ENCODE results near the gene HMGB2.

Gene HMGB2

DNA sequence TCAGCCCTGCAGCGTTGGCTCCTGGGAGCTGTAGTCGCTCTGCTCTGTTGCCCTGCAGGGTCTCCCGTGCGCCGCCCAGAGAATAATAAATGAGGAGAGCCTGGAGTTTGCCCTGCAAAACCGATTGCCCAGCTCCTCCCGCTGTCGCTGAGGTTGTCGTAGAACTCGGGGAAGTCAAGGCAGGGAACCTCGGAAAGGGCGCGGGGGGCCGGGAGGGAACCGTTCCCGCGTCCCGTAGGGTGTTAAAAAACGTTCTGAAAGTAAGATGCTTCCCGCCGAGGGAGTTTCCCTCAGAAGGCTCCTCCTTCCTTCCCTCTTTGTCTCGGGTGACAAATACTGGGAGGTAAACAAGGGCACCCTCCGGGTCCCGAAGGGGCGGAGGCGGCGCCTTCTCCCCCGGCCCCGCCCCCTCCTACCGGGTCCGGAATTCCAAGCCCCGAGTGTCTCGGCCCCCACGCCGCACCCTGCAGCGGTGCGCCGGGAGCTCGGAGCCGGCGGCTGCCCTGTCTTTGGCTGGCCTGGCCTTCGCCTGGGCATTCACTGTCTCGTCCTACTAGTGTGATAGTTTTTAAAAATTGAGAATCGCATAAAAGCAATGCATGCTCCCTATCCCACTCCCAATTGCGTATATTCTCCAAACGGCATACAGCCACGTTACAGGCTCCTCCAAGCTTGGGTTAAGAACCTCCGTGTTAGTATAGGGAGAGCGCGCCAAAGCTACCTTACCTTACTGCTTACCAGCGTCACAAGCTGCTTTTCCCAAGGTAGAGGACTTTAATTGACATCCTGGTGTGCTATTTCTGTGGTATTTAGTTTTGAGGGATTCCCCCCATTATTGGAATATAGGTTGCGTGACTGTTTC, 964 bp upstream of the HMGB2 start:
- peak; percentile 65 to 87 for DNase-seq

- DNase-seq: no peak
Observed at GRCh38 chr4:173333658-173334084, 487 bp downstream of the HMGB2 start.

GRCh38 chr4:173332963-173333657, 1.0 kb downstream of the HMGB2 start:
- DNase-seq: no peak

GRCh38 chr4:173332021-173332487, 2.1 kb downstream of the HMGB2 start:
- DNase-seq: peak in 1 of 2 experiments; percentile 23

- no peak for DNase-seq
Observed at GRCh38 chr4:173330590-173330989, 3.6 kb downstream of the HMGB2 start.

- DNase-seq: no peak
Observed at GRCh38 chr4:173328236-173328901, 5.8 kb downstream of the HMGB2 start.

- DNase-seq: no peak
Observed at GRCh38 chr4:173325007-173325736, 9.0 kb downstream of the HMGB2 start.

DNA sequence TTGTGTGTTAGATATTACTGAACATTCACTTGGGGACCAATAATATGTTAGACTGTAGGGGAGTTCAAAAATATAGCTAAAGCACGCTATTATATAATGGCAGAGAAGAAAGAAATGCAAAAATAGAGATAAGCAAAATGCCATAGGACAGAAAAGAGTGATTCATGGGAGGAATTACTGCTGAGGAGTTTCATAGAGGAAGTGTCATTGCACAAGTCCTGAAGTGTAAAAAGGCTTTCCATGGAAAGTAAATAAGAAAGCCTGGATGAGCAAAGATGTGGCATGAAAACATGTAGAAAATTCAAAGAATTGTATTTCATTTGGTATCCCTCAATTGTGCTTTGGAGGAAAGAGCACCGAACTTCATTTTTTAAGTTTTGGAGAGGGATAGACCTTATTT, 14.5 kb downstream of the HMGB2 start:
- no peak for DNase-seq

DNA sequence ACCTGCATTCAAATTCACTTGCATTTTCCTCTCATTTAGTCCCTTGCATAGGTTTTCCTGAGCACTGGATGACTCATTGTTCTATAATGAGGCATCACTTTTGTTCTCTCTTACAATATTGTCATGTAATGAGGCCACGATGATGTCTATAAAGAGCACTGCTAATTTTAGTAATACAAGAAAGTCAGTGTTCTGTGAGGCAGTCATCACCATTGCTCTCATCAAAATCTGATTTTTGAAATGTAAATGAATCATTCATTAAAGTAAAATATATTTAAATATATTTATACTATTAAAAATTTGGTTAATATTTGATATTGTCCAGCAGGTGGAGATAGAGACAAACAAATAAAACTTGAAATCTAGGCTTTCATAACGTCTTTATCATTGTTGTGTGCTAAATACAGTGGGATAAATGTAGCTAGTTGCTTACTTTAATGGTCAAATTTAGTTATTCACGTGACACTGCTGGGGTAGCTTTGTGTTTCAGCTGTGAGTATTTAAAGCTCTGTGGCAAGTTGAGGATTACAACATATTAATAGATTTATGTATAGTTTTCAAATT, 15.4 kb downstream of the HMGB2 start:
- peak in 1 of 2 experiments; percentile 16 for DNase-seq

DNA sequence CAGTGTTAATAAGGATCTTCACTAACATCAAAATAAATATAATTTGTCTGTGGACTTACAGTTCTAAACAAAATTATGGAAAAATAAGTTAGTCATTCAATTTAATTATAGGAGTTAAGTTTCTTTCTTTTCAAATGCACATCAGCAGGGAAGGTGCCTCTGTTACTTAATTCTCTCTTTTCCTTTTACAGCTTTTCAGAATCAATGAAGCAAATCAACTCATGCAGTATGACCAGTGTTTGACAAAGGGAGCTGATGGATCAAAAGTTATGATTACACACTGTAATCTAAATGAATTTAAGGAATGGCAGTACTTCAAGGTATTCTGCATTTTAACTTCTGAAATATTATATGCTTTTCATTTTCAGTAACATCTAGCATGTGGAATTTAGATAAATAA, 15.9 kb downstream of the HMGB2 start:
- DNase-seq: no peak

DNA sequence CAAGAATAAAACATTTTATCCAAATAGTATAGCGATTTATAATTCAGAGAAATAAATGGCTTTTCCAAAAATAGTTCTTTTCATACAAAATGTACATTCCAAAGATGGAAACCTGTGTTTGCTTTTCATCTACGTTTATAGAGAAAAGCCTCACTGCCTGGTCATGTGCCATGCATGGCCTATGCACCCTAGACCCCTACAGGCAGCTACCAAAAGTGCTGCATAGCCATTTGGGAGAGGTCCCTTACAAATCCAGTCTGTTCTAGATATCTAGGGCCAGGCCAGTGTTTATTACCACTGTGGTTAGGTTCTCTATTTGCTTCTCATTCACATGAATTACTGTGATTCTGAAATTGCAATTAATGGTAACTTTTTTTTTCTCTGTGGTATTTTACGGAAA, 17.2 kb downstream of the HMGB2 start:
- peak in 1 of 2 experiments; percentile 13 for DNase-seq

DNA sequence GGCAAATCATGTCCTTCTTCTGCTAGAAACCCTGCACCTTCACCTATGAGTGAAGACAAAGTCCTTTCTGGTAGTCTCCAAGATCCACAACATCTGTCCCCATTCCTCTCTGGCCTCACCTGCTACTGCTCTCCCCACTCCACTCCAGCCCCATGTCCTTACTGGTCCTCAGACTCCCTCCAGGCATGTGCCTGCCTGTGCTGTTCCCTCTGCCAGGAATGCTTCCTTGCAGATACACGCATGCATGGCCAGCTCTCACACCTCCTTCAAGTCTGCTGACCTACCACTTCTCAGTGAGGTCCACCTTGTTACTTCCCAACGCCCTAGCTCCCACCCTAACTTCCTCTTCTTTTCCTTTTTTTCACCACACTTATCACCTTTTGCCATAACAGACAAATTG, 18.1 kb downstream of the HMGB2 start:
- DNase-seq: no peak

DNA sequence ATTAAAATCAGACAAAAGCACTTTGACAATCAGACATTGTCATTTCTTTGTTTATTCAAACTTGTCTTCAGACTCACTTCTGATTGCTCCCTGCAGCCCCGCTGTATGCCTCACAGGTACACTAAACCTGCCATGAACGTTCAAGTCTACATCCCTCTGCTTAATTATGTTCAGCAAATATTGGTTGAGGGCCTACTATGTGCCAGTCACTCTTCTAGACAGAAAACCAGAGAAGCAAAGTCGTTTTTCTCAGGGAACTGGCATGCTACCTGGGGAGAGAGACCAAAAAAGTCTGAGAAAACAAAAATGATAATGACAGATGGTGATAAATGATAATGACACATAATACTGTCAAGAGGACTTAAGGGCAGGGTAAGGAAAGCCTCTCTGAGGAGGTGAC, 19.4 kb downstream of the HMGB2 start:
- no peak for DNase-seq

GRCh38 chr4:173311368-173311767, 22.8 kb downstream of the HMGB2 start:
- DNase-seq: no peak

GRCh38 chr4:173307778-173308177, 26.4 kb downstream of the HMGB2 start:
- no peak for DNase-seq

GRCh38 chr4:173301518-173302201, 32.5 kb downstream of the HMGB2 start:
- DNase-seq: peak in 1 of 2 experiments; percentile 2

- DNase-seq: no peak
Observed at GRCh38 chr4:173294444-173294843, 39.7 kb downstream of the HMGB2 start.

DNA sequence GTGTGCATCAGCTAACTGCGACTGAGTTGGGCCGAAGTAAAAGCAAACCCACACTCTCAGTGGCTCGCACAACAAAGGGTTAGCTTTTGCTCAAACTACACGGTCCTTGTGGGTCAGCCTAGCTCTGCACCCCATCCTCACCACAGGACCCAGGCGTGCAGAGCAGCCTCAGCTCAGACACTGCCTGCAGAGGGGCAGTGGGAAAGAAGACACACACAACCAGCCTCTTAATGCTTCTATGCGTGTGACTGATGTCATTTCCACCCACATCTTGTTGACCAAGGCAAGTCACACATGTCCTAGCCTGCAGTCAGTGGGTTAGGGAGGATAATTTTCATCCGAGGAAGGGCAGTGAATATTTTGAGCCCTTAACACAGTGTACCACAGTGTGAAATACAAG, 40.5 kb downstream of the HMGB2 start:
- DNase-seq: no peak

DNA sequence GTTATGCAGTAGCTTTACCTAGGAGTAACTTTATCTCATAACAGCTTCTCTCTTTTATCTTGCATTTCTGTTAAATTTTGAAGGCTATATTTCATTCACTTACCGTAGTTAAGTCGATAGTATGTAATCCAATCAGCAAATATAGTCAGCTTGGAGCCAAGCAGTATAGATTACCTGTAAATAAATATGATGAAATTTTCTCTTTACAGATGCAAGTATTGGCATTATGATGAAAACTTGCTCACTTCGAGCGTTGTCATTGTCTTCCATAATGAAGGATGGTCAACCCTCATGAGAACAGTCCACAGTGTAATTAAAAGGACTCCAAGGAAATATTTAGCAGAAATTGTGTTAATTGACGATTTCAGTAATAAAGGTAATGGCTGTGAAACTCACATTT, 42.3 kb downstream of the HMGB2 start:
- no peak for DNase-seq

GRCh38 chr4:173289353-173289727, 44.8 kb downstream of the HMGB2 start:
- no peak for DNase-seq

DNA sequence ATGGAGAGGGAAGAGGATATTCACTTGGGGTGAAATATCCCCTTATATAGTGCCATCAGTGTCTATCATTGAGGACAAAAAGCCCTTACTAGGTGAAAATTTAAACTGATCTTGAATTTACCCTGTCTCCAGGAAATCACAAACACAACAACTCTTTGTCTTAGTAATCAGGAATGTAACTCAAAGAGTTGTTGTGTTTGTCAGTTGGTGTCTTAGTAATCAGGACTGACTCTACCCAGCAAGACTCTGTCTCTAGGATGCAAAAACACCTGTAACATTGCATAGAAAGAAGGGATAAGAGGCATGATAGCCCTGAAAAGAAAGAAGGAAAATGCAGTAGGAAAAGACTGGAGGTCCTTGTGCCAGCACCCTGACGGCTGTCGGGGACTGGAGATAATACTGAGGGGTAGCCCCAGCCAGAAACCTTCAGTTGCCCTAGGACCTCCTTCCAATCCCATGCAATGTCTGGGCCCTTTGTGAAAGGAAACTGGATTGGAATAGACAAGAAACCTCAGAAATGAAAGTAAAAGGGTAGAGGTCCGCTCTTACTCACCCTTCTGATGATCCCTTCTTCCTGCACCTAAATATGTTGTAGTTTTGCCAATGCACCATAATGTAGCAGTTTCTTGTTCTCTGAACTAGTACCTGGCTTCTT, 45.3 kb downstream of the HMGB2 start:
- DNase-seq: peak in 1 of 2 experiments; percentile 7

Data from SW 1271 (cell line).